GM19452 (cell line): Measurements from ENCODE around the gene ZNF320.
"Not testable (repeated sequence)": the region's sequence is repeated elsewhere in the genome, so short reads cannot be mapped to it uniquely, and the experiment has no call there.

ENCODE experiments used
- ATAC-seq: cut with Tn5 transposase; IDR thresholded peaks from one replicate; pipeline ENCODE4 v1.9.1; 2021; ENCODE audit not compliant: unreplicated experiment

The ZNF320 gene

DNA sequence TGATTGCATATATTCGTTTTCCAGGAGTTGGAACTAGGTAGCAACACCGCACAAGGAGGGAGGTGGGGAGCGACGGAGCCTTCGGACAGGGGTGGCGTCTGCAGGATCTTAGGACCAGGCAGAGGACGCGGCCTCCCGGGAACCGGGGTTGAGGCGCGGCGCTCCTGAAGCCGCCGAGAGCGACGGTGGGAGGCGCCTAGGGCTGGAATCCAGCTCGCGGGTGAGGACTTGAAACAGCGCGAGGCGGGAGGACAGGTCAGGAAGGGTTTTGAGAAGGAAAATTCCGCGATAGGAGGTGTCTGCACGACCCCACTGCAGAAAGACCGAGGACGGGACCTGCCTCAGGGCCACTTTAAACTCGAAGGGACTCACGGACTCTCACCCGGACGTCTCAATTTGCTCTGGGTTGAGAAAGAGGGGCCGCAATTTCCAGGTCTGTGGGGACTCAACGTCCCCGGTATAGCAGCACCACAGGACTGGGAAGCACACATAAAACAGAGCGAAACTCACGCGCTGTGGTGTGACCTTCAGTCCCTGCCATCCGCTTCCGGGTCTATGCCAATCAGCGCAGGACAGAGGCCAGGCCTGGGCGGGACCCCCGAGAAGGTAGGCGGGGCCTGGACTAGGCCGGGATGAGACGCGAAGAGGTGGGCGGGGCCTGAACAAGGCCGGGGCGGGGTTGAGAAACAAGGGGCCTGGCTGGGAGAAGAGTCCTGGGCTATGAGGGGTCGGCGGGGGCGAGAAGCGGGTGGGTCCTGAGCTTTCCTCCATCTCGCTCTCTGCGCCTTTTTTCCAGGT lies at the start of gene ZNF320:
Gene ZNF320 (minus strand): TSS at position 498 of the 798 bp plus-strand sequence. CDS start 7,380 bp downstream, outside the sequence.
- peak; percentile 100 for ATAC-seq

DNA sequence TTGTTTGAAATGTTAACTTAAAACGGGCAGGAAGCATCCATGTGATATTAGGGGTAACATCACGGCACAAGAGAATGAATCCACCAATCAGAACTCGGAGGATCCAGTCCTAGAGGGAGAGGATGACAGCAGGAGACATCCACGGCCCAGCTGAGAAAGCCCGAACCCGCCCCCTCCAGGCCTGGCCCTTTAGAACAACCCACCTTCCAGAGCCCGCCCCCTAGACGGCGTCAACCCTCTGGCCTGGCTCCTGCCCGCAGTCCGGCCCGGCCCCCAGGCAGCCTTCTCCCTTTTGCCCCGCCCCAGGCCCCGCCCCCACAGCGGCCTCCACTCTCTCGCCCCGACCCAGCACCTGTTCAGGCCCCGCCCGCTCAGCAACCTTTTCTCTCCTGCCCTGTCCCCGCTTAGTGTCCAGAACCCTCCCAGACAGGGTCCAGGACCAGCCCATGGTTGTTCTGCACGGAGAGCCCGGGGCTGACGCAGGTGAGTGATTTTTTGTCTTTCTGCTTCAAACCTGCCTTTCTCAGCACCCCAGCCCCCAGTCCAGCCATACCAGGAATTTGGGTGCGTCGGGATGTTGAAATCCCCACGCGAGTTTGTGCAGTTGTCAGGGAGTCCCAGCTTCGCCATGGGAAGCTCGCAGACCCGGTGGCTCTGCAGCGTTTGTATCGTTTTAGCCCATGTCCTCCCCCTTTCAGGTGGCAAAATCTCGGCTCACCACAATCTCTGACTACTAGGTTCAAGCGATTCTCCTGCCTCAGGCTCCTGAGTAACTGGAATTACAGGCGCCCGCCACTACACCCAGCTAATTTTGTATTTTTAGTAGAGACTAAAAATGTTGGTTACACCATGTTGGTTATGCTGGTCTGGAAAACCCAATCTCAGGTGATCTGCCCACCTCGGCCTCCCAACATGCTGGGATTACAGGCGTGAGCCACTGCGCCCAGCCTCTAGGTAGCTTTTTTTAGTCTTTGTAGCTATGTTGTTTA lies 49.2 kb upstream of the ZNF320 start:
- no peak for ATAC-seq

DNA sequence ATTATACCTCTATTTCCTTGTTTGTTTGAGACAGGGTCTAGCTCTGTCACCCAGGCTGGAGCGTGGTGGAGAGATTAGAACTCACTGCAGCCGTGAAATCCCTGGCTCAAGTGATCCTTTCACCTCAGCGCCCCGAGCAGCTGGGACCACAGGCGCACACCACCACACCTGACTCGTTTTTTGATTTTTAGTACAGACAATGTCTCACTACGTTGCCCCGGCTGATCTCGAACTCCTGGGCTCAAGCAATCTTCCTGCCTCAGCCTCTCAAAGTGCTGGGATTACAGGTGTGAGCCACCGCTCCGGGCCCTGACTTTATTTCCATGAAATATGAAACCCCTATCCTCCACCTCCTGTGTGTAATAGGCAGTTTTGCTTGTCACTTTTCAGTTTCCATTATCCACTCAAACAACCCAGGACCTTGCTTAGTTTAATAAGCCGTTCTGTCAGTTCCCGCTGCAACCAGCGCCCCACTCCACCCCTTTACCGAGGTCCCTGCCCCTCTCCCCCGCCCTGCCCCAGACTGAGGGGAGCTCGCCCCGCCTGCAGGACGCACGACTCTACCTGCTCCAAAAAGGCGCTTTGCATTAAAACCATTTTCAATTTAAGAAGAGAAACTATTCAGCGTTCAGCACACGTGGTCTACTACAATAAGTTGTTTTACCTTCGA lies 48.4 kb upstream of the ZNF320 start:
- no peak for ATAC-seq

DNA sequence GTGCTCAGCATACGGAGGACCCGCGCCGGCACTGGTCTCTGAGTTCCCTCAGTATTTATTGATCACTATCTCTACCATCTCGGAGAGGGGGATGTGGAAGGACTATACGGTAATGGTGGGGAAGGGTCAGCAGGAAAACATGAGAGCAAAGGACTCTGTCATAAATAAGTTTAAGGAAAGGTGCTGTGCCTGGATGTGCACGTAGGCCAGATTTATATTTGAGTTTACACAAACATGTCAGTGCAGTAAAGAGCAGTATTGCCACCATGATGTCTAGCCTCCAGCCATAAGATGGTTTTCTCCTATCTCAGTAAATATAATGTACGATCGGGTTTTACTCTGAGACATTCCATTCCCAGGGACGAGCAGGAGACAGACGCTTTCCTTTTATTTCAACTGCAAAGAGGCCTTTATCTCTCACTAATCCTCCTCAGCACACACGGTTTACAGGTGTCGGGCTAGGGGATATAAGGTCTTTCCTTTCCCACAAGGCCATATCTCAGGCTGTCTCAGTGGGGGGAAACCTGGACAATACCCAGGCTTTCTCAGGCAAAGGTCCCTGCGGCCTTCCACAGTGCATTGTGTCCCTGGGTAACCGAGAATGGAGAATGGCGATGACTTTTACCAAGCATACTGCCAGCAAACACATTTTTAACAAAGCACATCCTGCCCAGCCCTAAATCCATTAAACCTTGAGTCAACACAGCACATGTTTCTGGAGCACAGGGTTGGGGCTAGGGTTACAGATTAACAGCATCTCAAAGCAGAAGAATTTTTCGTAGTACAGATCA lies 47.5 kb upstream of the ZNF320 start:
- not testable (repeated sequence) for ATAC-seq

DNA sequence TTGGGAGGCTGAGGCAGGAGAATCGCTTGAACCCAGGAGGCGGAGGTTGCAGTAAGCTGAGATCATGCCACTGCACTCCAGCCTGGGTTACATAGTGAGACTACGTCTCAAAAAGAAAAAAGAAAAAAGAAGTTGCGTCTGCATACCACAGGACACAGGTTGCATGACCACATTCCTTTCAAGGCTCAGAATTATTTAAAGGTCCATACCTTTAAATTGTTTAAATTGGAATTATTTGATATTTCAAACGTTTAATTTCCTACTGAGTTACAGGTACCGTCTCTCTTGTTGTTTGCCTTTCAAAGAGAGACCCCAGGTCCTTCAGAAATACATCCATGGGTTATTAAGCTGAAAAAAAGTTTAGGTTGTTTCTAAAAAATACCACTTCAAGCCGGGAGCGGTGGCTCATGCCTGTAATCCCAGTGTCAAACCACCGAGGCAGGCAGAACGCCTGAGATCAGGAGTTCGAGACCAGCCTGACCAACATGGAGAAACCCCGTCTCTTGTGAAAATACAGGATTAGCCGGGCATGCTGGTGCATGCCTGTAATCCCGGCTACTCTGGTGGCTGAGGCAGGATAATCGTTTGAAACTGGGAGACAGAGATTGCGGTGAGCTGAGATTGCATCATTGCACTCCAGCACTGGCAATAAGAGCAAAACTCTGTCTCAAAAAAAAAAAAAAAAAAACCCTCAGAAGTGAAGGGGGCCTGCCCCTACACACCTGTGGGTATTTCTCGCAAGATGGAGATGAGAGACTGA lies 46.6 kb upstream of the ZNF320 start:
- no peak for ATAC-seq

DNA sequence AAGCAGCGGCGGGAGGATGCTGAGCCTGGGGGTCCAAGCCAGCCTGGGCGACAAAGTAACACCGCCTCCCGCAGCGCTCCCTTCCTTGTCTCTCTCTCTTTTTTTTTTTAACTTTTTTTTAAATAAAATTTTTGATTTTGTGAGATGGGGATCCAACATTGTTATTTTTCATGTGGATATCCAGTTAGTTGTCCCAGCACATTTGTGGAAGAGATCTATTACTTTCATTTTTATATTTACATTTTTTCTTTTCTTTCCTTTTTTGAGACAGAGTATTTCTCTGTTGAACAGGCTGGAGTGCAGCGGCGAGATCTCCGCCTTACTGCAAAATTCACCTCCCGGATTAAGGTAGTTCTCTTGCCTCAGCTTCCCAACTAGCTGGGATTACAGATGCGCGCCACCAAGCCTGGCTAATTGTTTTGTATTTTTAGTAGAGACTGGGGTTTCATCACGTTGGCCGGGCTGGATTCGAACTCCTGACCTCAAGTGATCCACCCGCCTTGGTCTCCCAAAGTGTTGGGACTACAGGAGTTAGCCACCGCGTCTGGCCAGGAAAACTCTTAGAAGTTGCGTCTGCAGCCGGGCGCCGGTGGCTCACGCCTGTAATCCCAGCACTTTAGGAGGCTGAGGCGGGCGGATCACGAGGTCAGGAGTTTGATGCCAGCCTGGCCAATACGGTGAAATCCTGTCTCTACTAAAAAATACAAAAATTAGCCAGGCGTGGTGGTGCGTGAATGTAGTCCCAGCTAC lies 45.9 kb upstream of the ZNF320 start:
- ATAC-seq: no peak

DNA sequence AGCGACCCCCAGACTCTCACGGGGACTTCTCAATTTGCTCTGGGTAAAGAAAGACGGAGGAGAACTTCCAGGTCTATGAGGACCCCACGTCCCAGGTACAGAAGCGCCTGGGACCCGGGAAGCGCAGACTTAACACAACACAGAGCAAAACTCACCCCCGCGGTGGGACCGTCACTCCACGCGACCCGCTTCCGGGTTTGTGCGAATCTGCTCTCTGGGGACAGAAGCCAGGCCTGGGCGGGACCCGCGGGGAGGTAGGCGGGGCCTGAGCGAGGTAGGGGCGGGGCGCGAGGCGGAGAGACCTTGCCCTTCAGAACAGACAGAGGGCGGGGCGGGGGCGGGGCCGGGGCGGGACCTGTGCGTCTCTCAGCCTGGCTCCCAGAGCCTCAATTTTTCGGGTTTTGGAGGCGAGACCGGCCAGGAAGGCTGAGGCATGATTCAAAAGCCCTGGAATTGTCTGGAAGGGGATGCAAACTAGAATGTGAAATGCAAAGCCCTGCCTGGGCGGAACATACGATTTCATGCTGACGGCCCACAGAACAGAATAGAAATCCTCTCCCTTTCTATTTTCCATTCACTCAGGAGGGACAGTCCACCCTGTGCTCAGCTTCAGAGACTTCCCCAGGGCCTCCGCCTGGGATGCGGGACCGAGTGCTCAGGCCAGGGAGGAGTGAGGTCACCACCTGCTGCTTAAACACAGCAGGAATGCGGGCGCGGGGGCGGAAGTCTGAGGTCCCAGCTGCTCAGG lies 45.1 kb upstream of the ZNF320 start:
- peak; percentile 95 for ATAC-seq

DNA sequence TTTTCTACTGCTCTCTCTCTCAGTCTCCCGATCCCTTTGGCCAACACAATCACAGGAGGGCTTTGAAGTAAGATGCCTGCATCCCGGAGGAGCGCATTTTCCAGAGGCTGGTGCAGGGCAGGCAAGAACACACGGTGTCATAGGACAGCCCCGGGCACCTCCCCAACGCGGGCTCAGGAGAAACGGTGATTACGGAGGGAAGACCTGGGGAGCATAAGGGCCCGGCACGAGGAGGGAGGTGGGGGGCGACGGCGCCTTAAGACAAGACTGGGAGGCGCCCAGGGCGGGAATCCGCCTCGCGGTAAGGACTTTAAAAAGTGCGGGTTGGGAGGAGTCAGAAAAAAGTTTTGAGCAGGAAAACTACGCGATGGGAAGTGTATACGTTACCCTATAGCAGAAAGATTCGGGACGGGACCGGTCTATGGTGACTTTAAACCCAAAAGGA lies 44.5 kb upstream of the ZNF320 start:
- ATAC-seq: peak; percentile 16

DNA sequence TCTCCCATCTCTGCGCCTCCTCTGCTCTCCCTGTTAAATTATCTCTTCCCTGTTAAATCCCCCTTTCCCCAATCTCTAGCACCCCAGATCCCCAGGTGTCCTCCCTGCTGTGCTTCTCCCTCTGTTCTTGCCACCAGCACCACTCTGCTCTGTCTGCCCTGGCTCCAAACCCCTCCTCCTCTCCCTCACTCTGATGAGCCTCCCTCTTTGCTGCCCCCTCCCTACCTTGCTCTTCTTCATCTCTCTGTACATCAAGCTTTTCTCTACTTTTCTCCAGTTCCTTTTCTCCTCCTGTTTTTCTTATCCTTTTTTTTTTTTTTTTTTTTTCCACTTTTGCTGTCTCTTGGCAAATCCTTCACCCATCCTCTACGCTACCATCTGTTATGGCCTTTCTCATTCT lies 44.1 kb upstream of the ZNF320 start:
- ATAC-seq: not testable (repeated sequence)

DNA sequence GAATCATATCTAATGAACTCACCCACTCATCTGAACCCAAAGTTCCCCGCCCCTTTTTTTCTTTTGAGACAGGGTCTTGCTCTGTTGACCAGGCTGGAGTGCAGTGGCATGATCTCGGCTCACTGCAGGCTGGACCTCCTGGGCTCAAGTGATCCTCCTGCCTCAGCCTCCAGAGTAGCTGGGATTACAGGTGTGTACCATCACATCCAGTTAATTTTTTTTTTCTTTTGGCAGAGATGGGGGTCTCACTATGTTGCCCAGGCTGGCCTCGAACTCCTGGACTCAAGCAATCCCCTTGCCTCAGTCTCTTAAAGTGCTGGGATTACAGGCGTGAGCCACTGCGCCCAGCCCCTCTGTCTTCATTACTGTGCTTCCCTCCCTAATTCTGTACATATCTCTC lies 43.5 kb upstream of the ZNF320 start:
- not testable (repeated sequence) for ATAC-seq

DNA sequence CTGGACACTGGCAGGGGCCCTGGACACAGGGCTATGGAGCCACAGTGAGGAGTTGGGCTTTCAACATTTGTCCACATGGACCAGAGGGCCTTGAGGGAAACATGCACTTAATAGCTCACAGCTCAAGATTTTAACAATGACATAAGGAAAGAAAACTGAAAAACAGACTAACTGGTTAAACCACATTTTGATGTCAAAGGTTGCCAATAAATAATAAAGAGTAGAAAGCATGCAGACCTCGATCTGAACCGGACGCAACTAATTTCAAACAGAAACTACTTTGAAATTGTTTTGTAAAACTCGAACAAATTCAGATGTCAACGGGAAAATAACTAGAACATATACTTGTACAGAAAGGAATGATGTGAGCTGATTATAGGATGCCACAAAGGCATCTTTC lies 41.3 kb upstream of the ZNF320 start:
- no peak for ATAC-seq

DNA sequence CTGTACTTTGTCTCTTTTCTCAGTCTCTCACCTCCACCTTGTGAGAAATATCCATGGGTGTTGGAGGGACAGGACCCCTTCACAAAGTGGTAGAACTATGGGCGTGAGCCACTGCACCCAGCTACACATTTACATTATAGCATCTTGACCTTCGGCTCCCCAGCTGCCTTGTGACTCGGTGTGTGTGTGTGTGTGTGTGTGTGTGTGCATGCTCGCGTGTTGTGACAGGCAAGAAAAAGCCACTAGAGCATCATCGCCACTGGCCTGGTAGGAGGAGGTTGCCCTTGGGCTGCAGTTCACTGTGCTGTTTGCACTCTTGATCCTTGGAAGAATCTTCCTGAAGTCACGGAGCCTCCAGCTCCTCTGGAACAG lies 39.5 kb upstream of the ZNF320 start:
- no peak for ATAC-seq

DNA sequence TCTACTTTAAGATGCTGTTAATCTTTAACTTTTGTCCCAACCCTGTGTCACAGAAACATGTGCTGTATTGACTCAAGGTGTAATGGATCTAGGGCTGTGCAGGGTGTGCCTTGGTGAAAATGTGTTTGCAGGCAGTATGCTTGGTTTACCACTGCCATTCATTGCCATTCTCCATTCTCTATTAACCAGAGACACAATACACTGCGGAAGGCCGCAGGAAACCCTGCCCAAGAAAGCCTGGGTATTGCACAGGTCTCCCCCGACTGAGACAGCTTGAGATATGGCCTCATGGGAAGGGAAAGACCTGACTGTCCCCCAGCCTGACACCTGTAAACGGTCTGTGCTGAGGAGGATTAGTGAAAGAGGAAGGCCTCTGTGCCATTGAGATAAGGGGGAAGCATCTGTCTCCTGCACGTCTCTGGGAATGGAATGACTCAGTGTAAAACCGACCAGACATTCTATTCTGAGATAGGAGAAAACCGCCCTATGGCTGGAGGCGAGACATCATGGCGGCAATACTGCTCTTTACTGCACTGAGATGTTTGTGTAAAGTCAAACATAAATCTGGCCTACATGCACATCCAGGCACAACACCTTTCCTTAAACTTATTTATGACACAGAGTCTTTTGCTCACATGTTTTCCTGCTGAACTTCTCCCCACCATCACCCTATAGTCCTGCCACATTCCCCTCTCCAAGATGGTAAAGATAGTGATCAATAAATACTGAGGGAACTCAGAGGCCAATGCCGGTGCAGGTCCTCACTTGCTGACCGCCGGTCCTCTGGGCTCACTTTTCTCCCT lies 38.9 kb upstream of the ZNF320 start:
- ATAC-seq: no peak

DNA sequence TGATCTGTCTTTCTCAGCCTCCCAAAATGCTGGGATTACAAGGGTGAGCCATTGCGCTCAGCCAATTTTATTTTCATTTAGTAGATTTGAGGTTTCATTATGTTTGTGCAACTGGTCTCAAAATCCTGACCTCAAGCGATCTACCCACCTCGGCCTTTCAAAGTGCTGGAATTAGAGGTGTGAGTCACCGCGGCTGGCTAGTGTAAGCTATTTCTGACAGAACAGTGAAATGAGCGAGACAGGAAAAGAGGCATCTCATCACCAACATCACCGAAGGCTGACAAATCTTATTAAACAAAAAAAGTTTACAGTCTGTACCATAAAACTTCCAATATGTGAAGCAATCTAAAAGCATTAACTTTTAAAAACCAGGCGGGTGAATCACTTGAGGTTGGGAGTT lies 38.0 kb upstream of the ZNF320 start:
- ATAC-seq: no peak

DNA sequence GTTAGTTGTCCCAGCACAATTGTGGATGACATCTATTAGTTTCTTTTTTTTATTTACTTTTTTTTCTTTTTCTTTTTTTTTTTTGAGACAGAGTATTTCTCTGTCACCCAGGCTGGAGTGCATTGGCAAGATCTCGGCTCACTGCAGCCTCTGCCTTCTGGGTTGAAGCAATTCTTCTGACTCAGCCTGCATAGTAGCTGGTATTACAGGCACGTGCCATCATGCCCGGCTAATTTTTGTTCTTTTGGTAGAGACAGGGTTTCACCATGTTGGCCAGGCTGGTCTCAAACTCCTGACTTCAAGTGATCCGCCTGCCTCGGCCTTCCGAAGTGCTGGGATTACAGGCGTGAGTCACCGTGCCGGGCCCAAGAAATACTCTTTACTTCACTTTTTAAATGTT lies 27.2 kb upstream of the ZNF320 start:
- ATAC-seq: not testable (repeated sequence)

DNA sequence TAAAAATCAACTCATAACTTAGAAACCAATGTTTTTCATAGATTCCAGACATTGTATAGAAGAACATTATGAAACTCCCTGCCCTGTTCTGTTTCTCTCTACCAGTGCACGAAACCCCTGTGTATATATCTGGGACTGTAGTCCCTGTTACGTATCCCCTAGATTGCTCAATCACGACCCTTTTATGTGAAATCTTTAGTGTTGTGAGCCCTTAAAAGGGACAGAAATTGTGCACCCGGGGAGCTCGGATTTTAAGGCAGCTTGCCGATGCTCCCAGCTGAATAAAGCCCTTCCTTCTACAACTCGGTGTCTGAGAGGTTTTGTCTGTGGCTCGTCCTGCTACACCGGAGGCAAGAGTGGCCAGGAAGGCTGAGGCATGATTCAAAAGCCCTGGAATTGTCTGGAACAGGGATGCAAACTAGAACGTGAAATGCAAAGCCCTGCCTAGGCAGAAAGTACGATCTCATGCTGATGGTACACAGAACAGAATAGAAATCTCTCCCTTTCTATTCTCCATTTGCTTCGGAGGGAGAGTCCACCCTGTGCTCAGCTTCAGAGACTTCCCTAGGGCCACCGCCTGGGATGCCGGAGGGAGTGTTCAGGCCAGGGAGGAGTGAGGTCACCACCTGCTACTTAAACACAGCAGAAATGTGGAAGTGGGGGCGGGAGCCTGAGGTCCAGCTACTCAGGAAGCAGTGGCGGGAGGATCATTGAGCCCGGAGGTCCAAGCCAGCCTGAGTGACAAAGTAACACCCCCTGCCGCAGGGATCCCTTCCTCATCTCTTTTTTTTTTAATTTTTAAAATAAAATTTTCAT lies 26.6 kb upstream of the ZNF320 start:
- no peak for ATAC-seq
